HepG2 (cell line): ENCODE results near the gene ZMYND10. TPM values are rescaled to one million over a fixed set of nuclear protein-coding genes. Genes with fewer than 3 reads are reported as not detected.

Source experiments
- AGO2 ChIP-seq: fragments of 200-400 bp; formaldehyde crosslinking; optimal IDR thresholded peaks from 2 replicates; pipeline ENCODE3; 2017; ENCODE audit warnings: mild to moderate bottlenecking, low read depth, low read length, moderate library complexity
- AHR ChIP-seq: IDR thresholded peaks from 2 replicates; pipeline ENCODE4 v1.6.1; 2018; ENCODE audit warnings: missing genetic modification reagents, missing compliant biosample characterization
- ELF1 ChIP-seq: sonication (generic); formaldehyde crosslinking; IDR thresholded peaks from 2 replicates; pipeline ENCODE4 v1.4.0; 2020; ENCODE audit warnings: missing genetic modification reagents
- HDAC6 ChIP-seq: fragments of 200-600 bp; sonication (generic); IDR thresholded peaks from 2 replicates; pipeline ENCODE4 v1.7.0; 2017; ENCODE audit warnings: mild to moderate bottlenecking, antibody characterized with exemption, low read length, low read depth
- KDM5B ChIP-seq: sonication (generic); formaldehyde crosslinking; IDR thresholded peaks from 2 replicates; pipeline ENCODE4 v1.4.0; 2020; ENCODE audit warnings: missing genetic modification reagents, mild to moderate bottlenecking, borderline replicate concordance
- KLF9 ChIP-seq: IDR thresholded peaks from 2 replicates; pipeline ENCODE4 v1.6.1; 2016; ENCODE audit warnings: low read depth
- MAF1 ChIP-seq: sonication (generic); formaldehyde crosslinking; IDR thresholded peaks from 2 replicates; pipeline ENCODE4 v1.5.0; 2020; ENCODE audit warnings: missing genetic modification reagents, borderline replicate concordance
- NFKB2 ChIP-seq: sonication (generic); formaldehyde crosslinking; IDR thresholded peaks from 2 replicates; pipeline ENCODE4 v1.4.0; 2020; ENCODE audit warnings: missing genetic modification reagents, borderline replicate concordance
- NFYC ChIP-seq: IDR thresholded peaks from 2 replicates; pipeline ENCODE4 v1.6.1; 2016; ENCODE audit warnings: missing genetic modification reagents, missing compliant biosample characterization
- RELA ChIP-seq: sonication (generic); formaldehyde crosslinking; IDR thresholded peaks from 2 replicates; pipeline ENCODE4 v1.4.0; 2020; ENCODE audit warnings: missing genetic modification reagents
- RFX1 ChIP-seq: fragments of 450-650 bp; IDR thresholded peaks from 2 replicates; pipeline ENCODE4 v1.6.1; 2017
- SATB2 ChIP-seq: sonication (generic); formaldehyde crosslinking; IDR thresholded peaks from 2 replicates; pipeline ENCODE4 v1.5.0; 2020; ENCODE audit warnings: missing genetic modification reagents
- SNAI1 ChIP-seq: sonication (generic); formaldehyde crosslinking; IDR thresholded peaks from 2 replicates; pipeline ENCODE4 v1.5.0; 2020; ENCODE audit warnings: mild to moderate bottlenecking, missing genetic modification reagents, borderline replicate concordance
- SP4 ChIP-seq: sonication (generic); formaldehyde crosslinking; IDR thresholded peaks from 2 replicates; pipeline ENCODE4 v1.8.1; 2023; ENCODE audit warnings: mild to moderate bottlenecking, missing genetic modification reagents
- TGIF2 ChIP-seq: IDR thresholded peaks from 2 replicates; pipeline ENCODE4 v1.6.1; 2016; ENCODE audit warnings: control low read depth, missing compliant biosample characterization
- THRA ChIP-seq: sonication (generic); formaldehyde crosslinking; IDR thresholded peaks from 2 replicates; pipeline ENCODE4 v1.4.0; 2020; ENCODE audit warnings: missing genetic modification reagents, borderline replicate concordance
- TOPORS ChIP-seq: sonication (generic); formaldehyde crosslinking; IDR thresholded peaks from 2 replicates; pipeline ENCODE4 v1.8.0; 2023; ENCODE audit warnings: mild to moderate bottlenecking, missing genetic modification reagents
- YEATS2 ChIP-seq: sonication (generic); formaldehyde crosslinking; IDR thresholded peaks from 2 replicates; pipeline ENCODE4 v1.4.0; 2020; ENCODE audit warnings: missing genetic modification reagents, borderline replicate concordance
- ZBTB20 ChIP-seq: sonication (generic); formaldehyde crosslinking; IDR thresholded peaks from 2 replicates; pipeline ENCODE4 v1.8.1; 2023; ENCODE audit warnings: missing genetic modification reagents, low read depth, mild to moderate bottlenecking, borderline replicate concordance
- ZFP1 ChIP-seq: IDR thresholded peaks from 2 replicates; pipeline ENCODE4 v1.6.1; 2016
- ZNF234 ChIP-seq: sonication (generic); formaldehyde crosslinking; conservative IDR thresholded peaks from 2 replicates; pipeline ENCODE4 v1.5.1; 2020; ENCODE audit warnings: mild to moderate bottlenecking, missing genetic modification reagents
- ZNF256 ChIP-seq: sonication (generic); formaldehyde crosslinking; conservative IDR thresholded peaks from 2 replicates; pipeline ENCODE4 v1.4.0; 2020; ENCODE audit warnings: missing genetic modification reagents
- ZNF280D ChIP-seq: sonication (generic); formaldehyde crosslinking; IDR thresholded peaks from 2 replicates; pipeline ENCODE4 v1.5.1; 2020; ENCODE audit warnings: mild to moderate bottlenecking, missing genetic modification reagents
- ZNF343 ChIP-seq: sonication (generic); formaldehyde crosslinking; IDR thresholded peaks from 2 replicates; pipeline ENCODE4 v1.4.0; 2020; ENCODE audit warnings: mild to moderate bottlenecking, missing genetic modification reagents
- ZNF619 ChIP-seq: sonication (generic); formaldehyde crosslinking; IDR thresholded peaks from 2 replicates; pipeline ENCODE4 v1.4.0; 2020; ENCODE audit warnings: mild to moderate bottlenecking, missing genetic modification reagents
- ZNF709 ChIP-seq: sonication (generic); formaldehyde crosslinking; IDR thresholded peaks from 2 replicates; pipeline ENCODE4 v1.5.0; 2020; ENCODE audit warnings: mild to moderate bottlenecking, missing genetic modification reagents
- ZSCAN5A ChIP-seq: sonication (generic); formaldehyde crosslinking; IDR thresholded peaks from 2 replicates; pipeline ENCODE4 v1.8.0; 2022; ENCODE audit warnings: mild to moderate bottlenecking, missing genetic modification reagents, borderline replicate concordance
- polyA plus RNA-seq, 8 experiments: library from polyadenylated mRNA; depleted of rRNA in 3 of 8; stranded (reverse) in 7 of 8; unstranded in 1 of 8; fragments of >200 nt; fragmentation: Illumina TruSeq in 4 of 8; extraction: Trizol in 4 of 8; gene quantifications; 2 replicates each; pipeline versions ENCODE4 v1.2.1 to v1.2.3, GENCODE V29; 2011 to 2016; ENCODE audit warnings: low read depth in 4 of 8, missing spikeins in 1 of 8, mixed read lengths in 1 of 8; ENCODE audit not compliant: insufficient read depth in 1 of 8
- total RNA-seq, 5 experiments: library from RNA; depleted of rRNA; stranded (reverse); fragments of >200 nt; fragmentation: Illumina TruSeq; extraction: Trizol; gene quantifications; 2 replicates each; pipeline ENCODE4 v1.2.3, GENCODE V29; 2016; ENCODE audit warnings: low read depth in 1 of 5

Gene ZMYND10
- total and polyA plus RNA-seq, 2 of the 13 experiments (the other 11 are each of a cell fraction or from before 2014, with no cell fraction given) = 0.60 to 0.74 TPM

- TF ChIP-seq MAF1 (CRISPR knock-in tag) (no peak), RELA (CRISPR knock-in tag) (no peak), ZSCAN5A (CRISPR knock-in tag) (no peak), ZNF343 (CRISPR knock-in tag) (no peak), HDAC6 (no peak), AHR (CRISPR knock-in tag) (0 out of 2 replicates have a peak, but pooled peaks have one; percentile 25), THRA (CRISPR knock-in tag) (no peak), ZNF280D (CRISPR knock-in tag) (0 out of 2 replicates have a peak, but pooled peaks have one; percentile 28), RFX1 (no peak), KDM5B (CRISPR knock-in tag) (no peak), SNAI1 (CRISPR knock-in tag) (no peak), NFYC (CRISPR knock-in tag) (no peak), ZBTB20 (CRISPR knock-in tag) (no peak), SATB2 (no peak), ELF1 (CRISPR knock-in tag) (no peak; the same call in 1 of the 2 replicates), ZFP1 (CRISPR knock-in tag) (no peak), TOPORS (CRISPR knock-in tag) (no peak; the same call in 1 of the 2 replicates), ZNF709 (CRISPR knock-in tag) (no peak), AGO2 (peak; percentile 92), SP4 (CRISPR knock-in tag) (peak; percentile 68; the same call in 1 of the 2 replicates), ZNF619 (CRISPR knock-in tag) (no peak), TGIF2 (CRISPR knock-in tag) (no peak), YEATS2 (CRISPR knock-in tag) (no peak), ZNF234 (CRISPR knock-in tag) (no peak), KLF9 (no peak), NFKB2 (no peak), ZNF256 (CRISPR knock-in tag) (no peak)
These were observed 43.2 kb downstream of the ZMYND10 start (continued) for GRCh38 chr3:50302095-50303012.
